Epidermal melanocyte (primary cell): Measurements from ENCODE around the gene TACC3.

Experiments used
- DNase-seq: peaks from one replicate; pipeline ENCODE4 v3.0.0; 2011; ENCODE audit warnings: low spot score; ENCODE audit not compliant: insufficient read length

Gene TACC3

GRCh38 chr4:1745697-1746096 is 24.4 kb downstream of the TACC3 start:
- no peak for DNase-seq

DNA sequence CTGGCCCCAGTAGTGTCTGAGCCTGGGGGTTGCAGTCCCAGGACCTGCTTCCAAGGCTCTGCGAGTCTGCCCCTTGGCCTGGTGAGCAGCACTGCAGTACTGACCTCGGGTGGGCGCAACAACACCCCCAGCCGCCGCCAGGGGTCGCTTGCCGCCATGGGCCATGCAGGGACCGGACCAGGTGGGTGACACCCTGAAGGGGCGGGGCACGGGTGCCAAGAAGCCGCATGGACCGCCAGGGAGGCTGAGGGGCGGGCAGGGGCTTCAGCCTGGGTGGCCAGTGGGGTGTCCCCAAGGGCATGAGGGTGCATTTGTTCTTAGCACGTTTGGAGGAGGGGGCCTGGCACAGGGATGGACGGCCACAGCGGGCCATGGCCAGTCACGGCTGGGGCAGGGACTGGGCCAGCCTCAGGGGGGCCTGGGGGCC is 25.0 kb downstream of the TACC3 start:
- DNase-seq, result peak; percentile 74

DNA sequence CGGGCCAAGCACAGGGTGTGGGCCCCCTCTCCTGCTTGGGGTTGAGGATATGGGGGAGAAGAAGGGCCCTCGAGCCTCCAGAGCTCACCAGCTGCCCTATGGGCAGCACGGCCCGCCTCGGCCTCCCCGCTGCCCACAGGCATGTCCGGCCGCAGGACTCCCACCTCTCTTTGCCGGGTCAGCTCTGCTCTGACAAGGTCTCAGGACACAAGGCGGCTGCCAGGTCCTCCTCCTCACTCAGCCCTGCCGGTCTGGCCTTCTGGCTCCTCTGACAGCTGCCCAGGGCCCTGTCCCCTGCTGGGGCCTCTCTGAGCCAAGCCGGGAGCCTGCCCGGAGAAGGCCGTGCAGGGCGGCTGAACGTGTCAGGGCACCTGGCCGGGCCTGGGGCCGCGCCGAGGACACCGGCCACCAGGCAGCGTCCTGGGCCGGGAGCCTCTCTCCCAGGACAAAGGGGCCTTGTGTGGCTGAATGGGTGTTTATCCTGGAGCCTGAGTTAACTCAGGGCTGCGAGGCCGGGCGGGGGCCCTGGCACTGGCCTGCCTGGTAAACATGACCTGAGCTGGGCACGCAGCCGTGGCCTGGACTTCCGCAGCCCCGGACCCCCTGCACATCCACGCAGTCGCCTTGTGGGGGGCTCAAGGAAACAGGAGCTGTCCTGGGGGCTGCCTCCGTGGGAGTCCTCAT is 25.7 kb downstream of the TACC3 start:
- no peak for DNase-seq

GRCh38 chr4:1747603-1747967 is 26.3 kb downstream of the TACC3 start:
- no peak for DNase-seq

DNA sequence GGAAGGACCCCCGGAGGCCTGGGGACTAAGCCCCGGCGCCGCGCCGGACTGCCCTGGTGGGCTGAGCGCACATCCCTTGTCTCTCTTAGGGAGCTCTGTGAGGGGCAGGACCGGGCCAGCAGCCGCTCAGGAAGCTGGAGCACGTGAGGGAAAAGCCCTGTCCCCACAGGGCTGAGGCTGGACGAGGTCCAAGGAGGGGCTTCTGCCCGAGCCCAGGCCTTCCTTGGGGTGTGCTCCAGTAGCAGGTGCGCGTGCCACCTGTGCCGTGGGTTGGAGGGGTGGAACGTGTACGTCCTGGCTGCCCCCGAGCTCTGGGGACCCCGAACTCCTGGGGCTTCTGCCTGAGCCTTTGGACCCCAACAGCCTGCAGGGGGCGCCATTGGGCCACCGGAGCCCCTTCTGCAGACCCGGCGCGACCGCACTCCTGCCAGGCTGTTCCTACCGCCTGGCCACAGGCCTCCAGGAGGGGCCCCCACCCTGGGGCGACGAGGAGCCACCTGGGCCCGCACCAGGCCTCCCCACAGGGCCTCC is 27.2 kb downstream of the TACC3 start:
- DNase-seq, result peak; percentile 77

GRCh38 chr4:1749370-1749769 is 28.0 kb downstream of the TACC3 start:
- DNase-seq, result no peak

DNA sequence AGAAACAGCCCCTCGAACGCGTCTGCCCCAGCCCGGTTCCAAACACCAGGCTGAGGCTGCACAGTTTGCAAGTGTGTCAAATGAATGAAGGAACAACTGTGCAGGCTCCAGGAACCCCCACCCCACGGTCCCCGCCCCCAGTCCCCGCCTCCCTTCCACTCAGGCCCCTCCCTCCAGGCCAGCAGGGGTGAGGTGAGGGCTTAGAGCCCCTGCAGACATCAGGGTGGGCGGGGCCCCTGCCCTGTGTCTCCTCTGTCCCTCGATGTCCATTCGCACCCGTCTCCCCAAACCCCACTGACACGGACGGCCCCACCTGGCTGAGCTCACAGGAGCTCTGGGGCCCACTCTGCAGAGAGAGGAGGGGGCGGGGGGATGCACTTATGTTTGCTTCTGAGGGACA is 28.5 kb downstream of the TACC3 start:
- no peak for DNase-seq

- DNase-seq, result no peak
These were observed 29.2 kb downstream of the TACC3 start for GRCh38 chr4:1750381-1751154.

DNA sequence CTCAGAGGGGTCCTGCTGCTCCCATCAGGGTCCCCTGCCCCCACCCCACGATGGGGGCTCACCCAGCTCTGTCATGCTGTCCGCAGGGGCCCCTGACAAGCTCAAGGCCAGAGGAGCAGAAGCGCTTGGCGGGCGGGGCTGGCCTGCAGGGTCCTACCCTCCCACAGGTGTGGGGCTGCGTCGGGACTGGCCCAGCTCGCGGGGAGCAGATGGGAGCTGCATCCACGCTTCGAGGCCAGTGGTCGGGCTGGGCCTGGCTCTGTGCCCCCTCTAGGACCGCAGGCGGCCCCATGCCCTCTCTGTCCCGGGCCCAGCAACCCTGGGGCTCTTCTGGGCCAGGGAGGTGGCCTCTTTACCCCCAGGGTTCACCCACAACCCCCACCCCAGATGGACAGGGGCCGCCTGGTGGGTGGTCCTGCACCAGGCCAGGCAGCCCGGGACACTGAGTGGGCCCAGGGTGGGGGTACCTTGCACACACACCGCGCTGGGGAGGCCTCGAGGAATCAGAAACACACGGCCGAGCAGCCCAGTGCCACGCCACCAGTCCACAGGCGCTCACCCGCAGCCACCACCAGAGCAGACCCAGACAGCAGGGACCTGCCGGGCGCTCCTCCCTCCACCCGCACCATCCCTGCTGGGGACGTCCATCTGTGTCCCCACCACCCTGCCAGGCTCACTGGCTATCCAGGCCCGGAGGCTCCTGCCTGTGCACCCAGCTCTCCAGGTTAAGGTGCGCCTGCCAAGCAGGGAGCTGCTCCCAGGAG is 30.0 kb downstream of the TACC3 start:
- DNase-seq, result no peak

GRCh38 chr4:1751919-1752283 is 30.6 kb downstream of the TACC3 start:
- DNase-seq, result no peak

DNA sequence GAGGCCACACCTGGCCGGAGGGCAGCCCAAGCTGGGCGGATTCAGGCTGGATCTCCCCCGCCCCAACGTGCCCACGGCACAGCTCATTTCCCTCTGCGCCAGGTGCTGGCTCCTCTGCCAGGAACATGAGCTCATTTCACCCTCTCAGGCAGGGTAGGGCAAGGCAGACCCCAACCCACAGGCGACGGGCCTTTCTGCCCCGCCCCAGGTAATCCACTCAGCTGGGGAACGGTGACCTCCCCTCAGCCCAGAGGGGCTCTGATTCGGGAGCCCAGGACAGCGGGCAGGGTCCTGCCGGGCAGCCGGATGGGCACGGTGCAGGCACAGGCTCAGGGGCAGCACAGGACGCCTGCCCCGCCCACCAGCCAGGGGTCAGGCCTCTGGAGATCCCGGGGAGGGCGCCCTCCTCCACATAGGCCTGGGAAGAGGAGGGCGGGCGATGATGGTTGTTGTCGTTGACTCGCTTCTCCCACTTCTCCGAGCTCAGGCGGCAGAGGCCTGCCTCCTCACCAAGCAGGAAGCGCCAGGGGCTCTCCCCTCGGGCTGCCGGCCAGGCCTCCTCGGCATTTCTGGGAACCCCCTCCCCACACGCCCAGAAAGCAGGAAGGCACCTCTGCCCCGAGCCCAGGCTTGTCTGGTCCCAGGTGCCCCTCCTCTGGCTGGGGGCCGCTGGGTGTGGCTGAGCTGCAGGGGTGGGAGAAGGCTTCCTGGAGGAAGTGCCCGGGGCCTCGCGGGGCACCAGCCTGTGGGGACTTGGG is 31.1 kb downstream of the TACC3 start:
- DNase-seq, result no peak

DNA sequence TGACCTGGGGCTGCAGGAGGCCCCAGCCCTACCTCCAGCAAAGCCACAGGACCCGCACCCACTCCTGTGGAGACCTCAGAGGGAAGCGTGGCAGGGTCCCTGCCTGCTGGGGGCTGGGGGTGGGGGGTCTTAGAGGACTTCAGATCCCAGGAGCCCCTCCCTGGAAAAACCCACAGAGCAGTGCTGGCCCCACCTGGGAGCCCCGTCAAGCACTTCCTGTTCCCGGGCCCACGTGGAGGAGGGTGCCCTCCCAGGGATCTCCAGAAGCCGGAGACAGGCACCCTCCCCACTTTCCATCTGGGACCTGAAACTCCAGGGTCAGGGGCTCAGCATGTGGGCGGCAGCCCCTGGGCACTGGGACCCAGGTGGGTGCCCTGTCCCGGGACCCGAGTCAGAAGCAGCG is 32.0 kb downstream of the TACC3 start:
- no peak for DNase-seq

GRCh38 chr4:1753697-1754311 is 32.5 kb downstream of the TACC3 start:
- DNase-seq, result no peak

GRCh38 chr4:1754336-1754735 is 33.0 kb downstream of the TACC3 start:
- DNase-seq, result no peak

DNA sequence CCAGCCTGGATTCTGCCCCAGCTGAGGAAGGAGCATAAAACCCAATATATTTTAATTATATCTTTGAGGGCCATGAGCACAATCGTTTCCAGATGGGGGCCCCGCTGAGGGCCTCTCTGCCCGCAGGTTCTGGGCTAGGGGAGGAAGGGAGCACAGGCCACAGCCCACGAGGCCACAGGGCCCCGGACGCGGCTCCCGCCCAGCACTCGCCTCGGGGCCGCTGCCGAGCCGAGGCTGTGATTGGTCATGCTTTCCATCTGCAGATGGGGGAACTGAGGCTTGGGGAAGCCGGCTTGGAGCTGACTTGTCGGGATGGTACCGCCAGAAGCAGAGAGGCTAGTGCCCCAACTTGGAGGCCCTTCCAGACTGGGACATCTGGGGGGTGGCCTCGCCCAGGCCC is 34.0 kb downstream of the TACC3 start:
- DNase-seq, result no peak

GRCh38 chr4:1756079-1756478 is 34.8 kb downstream of the TACC3 start:
- DNase-seq, result no peak

GRCh38 chr4:1756893-1757779 is 35.8 kb downstream of the TACC3 start:
- no peak for DNase-seq

- no peak for DNase-seq
These were observed 36.5 kb downstream of the TACC3 start for GRCh38 chr4:1757836-1758235.

GRCh38 chr4:1758306-1759121 is 37.2 kb downstream of the TACC3 start:
- no peak for DNase-seq
